GM23338 (cell line): ENCODE data around the gene SETDB1. TPM values are rescaled to one million over a fixed set of nuclear protein-coding genes. Genes with fewer than 3 reads are reported as not detected.

Experiments
- ATAC-seq: fragments of 200-7000 bp; cut with Tn5 transposase; 3 replicates; pipeline ENCODE4 v1.9.1; 2020
- DNase-seq: peaks from one replicate; pipeline ENCODE4 v3.0.0-alpha.2; 2015; ENCODE audit warnings: low spot score
- H2AFZ ChIP-seq: fragments of 200-600 bp; sonication (generic); 2 replicates; pipeline ENCODE4 v1.8.0; 2016; ENCODE audit warnings: antibody characterized with exemption, mild to moderate bottlenecking, moderate library complexity
- H3F3A ChIP-seq: fragments of 200-600 bp; sonication (generic); replicated peaks from 2 replicates; pipeline ENCODE4 v1.8.0; 2017; ENCODE audit warnings: antibody characterized with exemption, mixed run types, low read depth
- H3K27ac ChIP-seq: fragments of 200-600 bp; sonication (generic); 2 replicates; pipeline ENCODE4 v1.6.1; 2016; ENCODE audit warnings: low read depth
- H3K27me3 ChIP-seq: fragments of 200-600 bp; sonication (generic); 2 replicates; pipeline ENCODE4 v1.8.0; 2016; ENCODE audit warnings: mild to moderate bottlenecking, mixed run types, moderate library complexity; ENCODE audit not compliant: insufficient read depth
- H3K36me3 ChIP-seq: fragments of 200-600 bp; sonication (generic); 2 replicates; pipeline ENCODE4 v1.8.0; 2016; ENCODE audit warnings: mild to moderate bottlenecking; ENCODE audit not compliant: insufficient read depth
- H3K4me1 ChIP-seq: fragments of 200-600 bp; sonication (generic); 2 replicates; pipeline ENCODE4 v1.8.0; 2016; ENCODE audit warnings: mild to moderate bottlenecking, moderate library complexity; ENCODE audit not compliant: insufficient read depth
- H3K4me2 ChIP-seq: fragments of 200-600 bp; sonication (generic); 2 replicates; pipeline ENCODE4 v1.7.1; 2017; ENCODE audit warnings: mixed run types
- H3K4me3 ChIP-seq: fragments of 200-600 bp; sonication (generic); 2 replicates; pipeline ENCODE4 v1.6.1; 2016; ENCODE audit warnings: mixed run types
- H3K79me2 ChIP-seq: fragments of 200-600 bp; sonication (generic); replicated peaks from 2 replicates; pipeline ENCODE4 v1.8.0; 2017; ENCODE audit warnings: mild to moderate bottlenecking; ENCODE audit not compliant: insufficient read depth
- H3K9me2 ChIP-seq: fragments of 200-600 bp; sonication (generic); 2 replicates; pipeline ENCODE4 v1.8.0; 2017; ENCODE audit not compliant: insufficient read depth
- H4K20me1 ChIP-seq: fragments of 200-600 bp; sonication (generic); replicated peaks from 2 replicates; pipeline ENCODE4 v1.8.0; 2017; ENCODE audit warnings: mild to moderate bottlenecking; ENCODE audit not compliant: insufficient read depth
- H3K27ac Mint-ChIP-seq: 2 replicates; pipeline ENCODE4 v1.8.0; 2020; ENCODE audit warnings: inconsistent platforms, mild to moderate bottlenecking, moderate library complexity, mixed read lengths
- H3K27me3 Mint-ChIP-seq: 3 replicates; pipeline ENCODE4 v1.8.0; 2022; ENCODE audit warnings: low read depth, mild to moderate bottlenecking, moderate library complexity, mixed read lengths, inconsistent platforms; ENCODE audit not compliant: insufficient read depth, poor library complexity
- H3K36me3 Mint-ChIP-seq: 3 replicates; pipeline ENCODE4 v1.8.0; 2021; ENCODE audit warnings: low read depth, mild to moderate bottlenecking, inconsistent platforms, moderate library complexity, mixed read lengths
- H3K4me1 Mint-ChIP-seq: 3 replicates; pipeline ENCODE4 v1.8.0; 2020; ENCODE audit warnings: mild to moderate bottlenecking, inconsistent platforms, mixed read lengths
- H3K4me3 Mint-ChIP-seq: 3 replicates; pipeline ENCODE4 v1.8.0; 2021; ENCODE audit warnings: moderate library complexity, mild to moderate bottlenecking, inconsistent platforms, mixed read lengths
- H3K9me3 Mint-ChIP-seq: 3 replicates; pipeline ENCODE4 v1.8.0; 2020; ENCODE audit warnings: moderate library complexity, mild to moderate bottlenecking, inconsistent platforms, mixed read lengths
- CREB1 ChIP-seq: fragments of 250-450 bp; sonication (Bioruptor Pico); IDR thresholded peaks from 2 replicates; pipeline ENCODE4 v1.5.0; 2020; ENCODE audit warnings: low read depth, mild to moderate bottlenecking, moderate library complexity
- EZH2 ChIP-seq: fragments of 200-600 bp; sonication (generic); IDR thresholded peaks from one replicate; pipeline ENCODE4 v1.8.0; 2017; ENCODE audit warnings: antibody characterized with exemption, mild to moderate bottlenecking, low read depth; ENCODE audit not compliant: unreplicated experiment
- EZH2phosphoT487 ChIP-seq: fragments of 200-600 bp; sonication (generic); IDR thresholded peaks from one replicate; pipeline ENCODE4 v1.8.1; 2018; ENCODE audit warnings: antibody characterized with exemption; ENCODE audit not compliant: unreplicated experiment
- JUNB ChIP-seq: IDR thresholded peaks from one replicate; pipeline ENCODE4 v1.6.1; 2016; ENCODE audit warnings: antibody characterized with exemption; ENCODE audit not compliant: unreplicated experiment
- NANOG ChIP-seq: IDR thresholded peaks from 2 replicates; pipeline ENCODE4 v1.6.1; 2016; ENCODE audit warnings: antibody characterized with exemption, borderline replicate concordance
- POLR2AphosphoS5 ChIP-seq: IDR thresholded peaks from 2 replicates; pipeline ENCODE4 v1.6.1; 2016; ENCODE audit warnings: antibody characterized with exemption, low read depth
- REST ChIP-seq: IDR thresholded peaks from one replicate; pipeline ENCODE4 v1.6.1; 2018; ENCODE audit warnings: antibody characterized with exemption; ENCODE audit not compliant: unreplicated experiment
- STAT1 ChIP-seq: IDR thresholded peaks from one replicate; pipeline ENCODE4 v1.6.1; 2016; ENCODE audit warnings: antibody characterized with exemption; ENCODE audit not compliant: unreplicated experiment
- ZNF114 ChIP-seq: fragments of 250-450 bp; sonication (Bioruptor Pico); IDR thresholded peaks from 2 replicates; pipeline ENCODE4 v1.5.0; 2020; ENCODE audit warnings: mild to moderate bottlenecking, moderate library complexity
- ZNF331 ChIP-seq: fragments of 250-450 bp; sonication (Bioruptor Pico); IDR thresholded peaks from 2 replicates; pipeline ENCODE4 v1.5.0; 2020; ENCODE audit warnings: low read depth, mild to moderate bottlenecking, moderate library complexity
- polyA plus RNA-seq: library from polyadenylated mRNA; unstranded; fragments of >200 nt; fragmentation: Nextera tagmentation; extraction: Ambion mirVana; gene quantifications from 2 replicates; pipeline ENCODE4 v1.2.1, GENCODE V29; 2016
- total RNA-seq: library from RNA; depleted of rRNA; stranded (reverse); fragments of >200 nt; shearing (Covaris generic); gene quantifications from 2 replicates; pipeline ENCODE4 v1.2.3, GENCODE V29; 2014
- TF ChIP-seq, protein P1 (sequence below), 2 experiments: fragments of 200-600 bp in 1 of 2; sonication (generic) in 1 of 2; conservative IDR thresholded peaks; 2 replicates each; pipeline versions ENCODE4 v1.5.1 to v1.6.1; 2016 to 2017; ENCODE audit warnings: antibody characterized with exemption in 2 of 2, low read depth in 2 of 2, mild to moderate bottlenecking in 2 of 2, moderate library complexity in 1 of 2
- TF ChIP-seq, protein P2 (sequence below): IDR thresholded peaks from 2 replicates; pipeline ENCODE4 v1.6.1; 2016; ENCODE audit warnings: antibody characterized with exemption
- TF ChIP-seq, protein P3 (sequence below): fragments of 250-450 bp; sonication (Bioruptor Pico); IDR thresholded peaks from 2 replicates; pipeline ENCODE4 v1.5.0; 2020; ENCODE audit warnings: mild to moderate bottlenecking, moderate library complexity

The SETDB1 gene
- total and polyA plus RNA-seq, 2 experiments from 2014 or later = 16.9 to 47.4 TPM

- H3K9me3 Mint-ChIP-seq = peaks cover 3% of the 10 kb centered on the region; the same call in 1 of the 3 replicates
- no peak overlapping the region for H3K4me3 Mint-ChIP-seq
- Histone ChIP-seq H3K4me2 (no peak overlapping the region), H3K4me1 (no peaks in the 10 kb centered on the region), H4K20me1 (no peaks in the 10 kb centered on the region), H3K27me3 (no peaks in the 10 kb centered on the region), H2AFZ (no peak overlapping the region), H3K9me2 (no peaks in the 10 kb centered on the region), H3F3A (no peaks in the 10 kb centered on the region), H3K27ac (no peak overlapping the region), H3K79me2 (no peaks in the 10 kb centered on the region), H3K36me3 (no peaks in the 10 kb centered on the region), H3K4me3 (no peak overlapping the region)
- no peak overlapping the region for H3K27ac Mint-ChIP-seq
- H3K4me1 Mint-ChIP-seq = no peaks in the 10 kb centered on the region
- H3K36me3 Mint-ChIP-seq = no peaks in the 10 kb centered on the region; the same call in 2 of the 3 replicates
- TF ChIP-seq, protein P1, sequence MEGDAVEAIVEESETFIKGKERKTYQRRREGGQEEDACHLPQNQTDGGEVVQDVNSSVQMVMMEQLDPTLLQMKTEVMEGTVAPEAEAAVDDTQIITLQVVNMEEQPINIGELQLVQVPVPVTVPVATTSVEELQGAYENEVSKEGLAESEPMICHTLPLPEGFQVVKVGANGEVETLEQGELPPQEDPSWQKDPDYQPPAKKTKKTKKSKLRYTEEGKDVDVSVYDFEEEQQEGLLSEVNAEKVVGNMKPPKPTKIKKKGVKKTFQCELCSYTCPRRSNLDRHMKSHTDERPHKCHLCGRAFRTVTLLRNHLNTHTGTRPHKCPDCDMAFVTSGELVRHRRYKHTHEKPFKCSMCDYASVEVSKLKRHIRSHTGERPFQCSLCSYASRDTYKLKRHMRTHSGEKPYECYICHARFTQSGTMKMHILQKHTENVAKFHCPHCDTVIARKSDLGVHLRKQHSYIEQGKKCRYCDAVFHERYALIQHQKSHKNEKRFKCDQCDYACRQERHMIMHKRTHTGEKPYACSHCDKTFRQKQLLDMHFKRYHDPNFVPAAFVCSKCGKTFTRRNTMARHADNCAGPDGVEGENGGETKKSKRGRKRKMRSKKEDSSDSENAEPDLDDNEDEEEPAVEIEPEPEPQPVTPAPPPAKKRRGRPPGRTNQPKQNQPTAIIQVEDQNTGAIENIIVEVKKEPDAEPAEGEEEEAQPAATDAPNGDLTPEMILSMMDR (conservative IDR thresholded peaks at IDR 0.05; ENCODE audit: low read depth in 2 of 2) = no peak
- TF ChIP-seq EZH2phosphoT487 (no peak), POLR2AphosphoS5 (no peak), JUNB (no peak), REST (no peak), NANOG (no peak), CREB1 (CRISPR knock-in tag) (no peak), STAT1 (no peak), ZNF331 (CRISPR knock-in tag) (no peak), EZH2 (no peak), ZNF114 (no peak)
- TF ChIP-seq, protein P2, sequence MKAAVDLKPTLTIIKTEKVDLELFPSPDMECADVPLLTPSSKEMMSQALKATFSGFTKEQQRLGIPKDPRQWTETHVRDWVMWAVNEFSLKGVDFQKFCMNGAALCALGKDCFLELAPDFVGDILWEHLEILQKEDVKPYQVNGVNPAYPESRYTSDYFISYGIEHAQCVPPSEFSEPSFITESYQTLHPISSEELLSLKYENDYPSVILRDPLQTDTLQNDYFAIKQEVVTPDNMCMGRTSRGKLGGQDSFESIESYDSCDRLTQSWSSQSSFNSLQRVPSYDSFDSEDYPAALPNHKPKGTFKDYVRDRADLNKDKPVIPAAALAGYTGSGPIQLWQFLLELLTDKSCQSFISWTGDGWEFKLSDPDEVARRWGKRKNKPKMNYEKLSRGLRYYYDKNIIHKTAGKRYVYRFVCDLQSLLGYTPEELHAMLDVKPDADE = no peak
- TF ChIP-seq, protein P3, sequence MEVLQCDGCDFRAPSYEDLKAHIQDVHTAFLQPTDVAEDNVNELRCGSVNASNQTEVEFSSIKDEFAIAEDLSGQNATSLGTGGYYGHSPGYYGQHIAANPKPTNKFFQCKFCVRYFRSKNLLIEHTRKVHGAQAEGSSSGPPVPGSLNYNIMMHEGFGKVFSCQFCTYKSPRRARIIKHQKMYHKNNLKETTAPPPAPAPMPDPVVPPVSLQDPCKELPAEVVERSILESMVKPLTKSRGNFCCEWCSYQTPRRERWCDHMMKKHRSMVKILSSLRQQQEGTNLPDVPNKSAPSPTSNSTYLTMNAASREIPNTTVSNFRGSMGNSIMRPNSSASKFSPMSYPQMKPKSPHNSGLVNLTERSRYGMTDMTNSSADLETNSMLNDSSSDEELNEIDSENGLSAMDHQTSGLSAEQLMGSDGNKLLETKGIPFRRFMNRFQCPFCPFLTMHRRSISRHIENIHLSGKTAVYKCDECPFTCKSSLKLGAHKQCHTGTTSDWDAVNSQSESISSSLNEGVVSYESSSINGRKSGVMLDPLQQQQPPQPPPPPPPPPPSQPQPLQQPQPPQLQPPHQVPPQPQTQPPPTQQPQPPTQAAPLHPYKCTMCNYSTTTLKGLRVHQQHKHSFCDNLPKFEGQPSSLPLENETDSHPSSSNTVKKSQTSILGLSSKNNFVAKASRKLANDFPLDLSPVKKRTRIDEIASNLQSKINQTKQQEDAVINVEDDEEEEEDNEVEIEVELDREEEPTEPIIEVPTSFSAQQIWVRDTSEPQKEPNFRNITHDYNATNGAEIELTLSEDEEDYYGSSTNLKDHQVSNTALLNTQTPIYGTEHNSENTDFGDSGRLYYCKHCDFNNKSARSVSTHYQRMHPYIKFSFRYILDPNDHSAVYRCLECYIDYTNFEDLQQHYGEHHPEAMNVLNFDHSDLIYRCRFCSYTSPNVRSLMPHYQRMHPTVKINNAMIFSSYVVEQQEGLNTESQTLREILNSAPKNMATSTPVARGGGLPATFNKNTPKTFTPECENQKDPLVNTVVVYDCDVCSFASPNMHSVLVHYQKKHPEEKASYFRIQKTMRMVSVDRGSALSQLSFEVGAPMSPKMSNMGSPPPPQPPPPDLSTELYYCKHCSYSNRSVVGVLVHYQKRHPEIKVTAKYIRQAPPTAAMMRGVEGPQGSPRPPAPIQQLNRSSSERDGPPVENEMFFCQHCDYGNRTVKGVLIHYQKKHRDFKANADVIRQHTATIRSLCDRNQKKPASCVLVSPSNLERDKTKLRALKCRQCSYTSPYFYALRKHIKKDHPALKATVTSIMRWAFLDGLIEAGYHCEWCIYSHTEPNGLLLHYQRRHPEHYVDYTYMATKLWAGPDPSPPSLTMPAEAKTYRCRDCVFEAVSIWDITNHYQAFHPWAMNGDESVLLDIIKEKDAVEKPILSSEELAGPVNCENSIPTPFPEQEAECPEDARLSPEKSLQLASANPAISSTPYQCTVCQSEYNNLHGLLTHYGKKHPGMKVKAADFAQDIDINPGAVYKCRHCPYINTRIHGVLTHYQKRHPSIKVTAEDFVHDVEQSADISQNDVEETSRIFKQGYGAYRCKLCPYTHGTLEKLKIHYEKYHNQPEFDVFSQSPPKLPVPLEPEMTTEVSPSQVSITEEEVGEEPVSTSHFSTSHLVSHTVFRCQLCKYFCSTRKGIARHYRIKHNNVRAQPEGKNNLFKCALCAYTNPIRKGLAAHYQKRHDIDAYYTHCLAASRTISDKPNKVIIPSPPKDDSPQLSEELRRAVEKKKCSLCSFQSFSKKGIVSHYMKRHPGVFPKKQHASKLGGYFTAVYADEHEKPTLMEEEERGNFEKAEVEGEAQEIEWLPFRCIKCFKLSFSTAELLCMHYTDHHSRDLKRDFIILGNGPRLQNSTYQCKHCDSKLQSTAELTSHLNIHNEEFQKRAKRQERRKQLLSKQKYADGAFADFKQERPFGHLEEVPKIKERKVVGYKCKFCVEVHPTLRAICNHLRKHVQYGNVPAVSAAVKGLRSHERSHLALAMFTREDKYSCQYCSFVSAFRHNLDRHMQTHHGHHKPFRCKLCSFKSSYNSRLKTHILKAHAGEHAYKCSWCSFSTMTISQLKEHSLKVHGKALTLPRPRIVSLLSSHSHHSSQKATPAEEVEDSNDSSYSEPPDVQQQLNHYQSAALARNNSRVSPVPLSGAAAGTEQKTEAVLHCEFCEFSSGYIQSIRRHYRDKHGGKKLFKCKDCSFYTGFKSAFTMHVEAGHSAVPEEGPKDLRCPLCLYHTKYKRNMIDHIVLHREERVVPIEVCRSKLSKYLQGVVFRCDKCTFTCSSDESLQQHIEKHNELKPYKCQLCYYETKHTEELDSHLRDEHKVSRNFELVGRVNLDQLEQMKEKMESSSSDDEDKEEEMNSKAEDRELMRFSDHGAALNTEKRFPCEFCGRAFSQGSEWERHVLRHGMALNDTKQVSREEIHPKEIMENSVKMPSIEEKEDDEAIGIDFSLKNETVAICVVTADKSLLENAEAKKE (CRISPR knock-in tag) = no peak
- ATAC-seq = no peak
- DNase-seq = no peak
- no peaks in the 10 kb centered on the region for H3K27me3 Mint-ChIP-seq
These were observed 23.4 kb upstream of the SETDB1 start for GRCh38 chr1:150902751-150903150.
